Measurements from ENCODE around the gene PRKCH.

The PRKCH gene

DNA sequence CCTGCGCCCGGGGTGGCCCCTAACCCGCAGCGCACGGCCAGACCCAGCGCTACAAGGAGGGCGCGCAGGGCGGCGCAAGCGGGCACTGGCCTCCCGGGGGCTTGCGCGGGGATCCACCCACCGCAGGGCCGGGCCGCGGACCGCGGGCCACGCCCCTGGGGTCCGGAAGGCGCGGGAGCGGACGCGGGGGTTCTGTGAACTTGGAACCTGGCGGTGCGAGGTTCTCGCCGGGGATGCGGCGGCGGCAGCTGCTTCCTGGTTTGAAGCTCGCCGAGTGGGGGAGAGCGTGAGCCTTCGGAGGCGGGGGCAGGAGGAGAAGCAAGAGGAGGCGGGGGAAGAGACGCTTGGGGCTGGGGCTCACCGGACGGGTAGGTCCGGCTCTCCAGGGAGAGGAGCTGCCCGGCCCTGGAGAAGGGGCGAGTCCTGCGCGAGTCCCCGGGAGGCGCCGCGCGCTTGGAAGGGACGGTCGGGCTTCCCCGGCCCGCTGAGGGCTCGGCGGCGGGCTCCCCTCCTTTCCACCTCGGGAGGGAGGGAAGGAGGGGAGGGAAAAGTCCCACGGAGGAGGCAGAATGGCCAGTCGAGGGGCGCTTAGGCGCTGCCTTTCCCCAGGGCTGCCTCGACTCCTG lies at the start of gene PRKCH:
Gene PRKCH (plus strand): TSS at position 195 of the 626 bp plus-strand sequence. CDS start 523 bp downstream, outside the sequence.
- DNase-seq (ENCODE audit: low spot score) = peak; percentile 63

GRCh38 chr14:61277232-61277631 lies 44.1 kb upstream of the PRKCH start:
- no peak for DNase-seq (ENCODE audit: low spot score)

GRCh38 chr14:61277784-61278183 lies 43.6 kb upstream of the PRKCH start:
- no peak for DNase-seq (ENCODE audit: low spot score)

DNA sequence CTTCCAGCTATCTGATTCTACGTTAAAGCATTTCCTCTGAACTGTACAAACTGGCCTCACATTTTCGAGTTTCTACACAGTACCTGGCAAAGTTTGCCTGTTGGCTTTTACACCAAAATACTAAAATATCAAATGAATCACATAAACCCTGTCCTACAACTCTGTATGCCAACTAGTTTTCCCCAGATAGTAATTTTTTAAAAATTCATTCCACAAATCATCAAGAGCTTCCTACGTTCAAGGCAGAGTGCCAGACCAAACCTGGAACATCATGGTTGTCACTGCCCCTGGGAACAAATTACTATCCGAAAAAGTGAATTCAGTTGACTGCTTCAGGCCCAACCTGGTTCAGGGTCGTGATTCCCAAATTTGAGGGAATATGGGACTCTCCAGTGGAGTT lies 42.3 kb upstream of the PRKCH start:
- no peak for DNase-seq (ENCODE audit: low spot score)

DNA sequence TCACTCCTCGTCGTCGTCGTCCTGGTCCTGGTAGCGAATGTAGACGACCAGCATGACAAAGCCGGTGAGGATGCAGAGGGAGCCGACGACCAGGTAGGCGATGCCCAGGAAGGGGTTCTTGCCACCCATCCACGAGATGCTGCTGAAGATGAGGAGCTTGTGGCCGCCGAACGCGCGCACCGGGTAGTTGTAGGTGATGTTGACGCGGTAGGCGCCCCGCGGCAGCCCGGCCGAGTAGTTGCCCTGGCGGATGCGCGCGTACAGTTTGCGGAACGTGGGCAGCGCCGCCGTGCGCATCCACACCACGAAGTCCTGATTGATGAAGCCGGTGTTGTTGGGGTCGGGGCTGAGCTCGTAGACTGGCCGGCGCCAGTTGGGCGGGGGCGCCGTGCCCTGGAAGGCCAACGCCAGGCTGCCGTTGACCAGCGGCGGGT lies 41.3 kb upstream of the PRKCH start:
- DNase-seq (ENCODE audit: low spot score) = no peak

DNA sequence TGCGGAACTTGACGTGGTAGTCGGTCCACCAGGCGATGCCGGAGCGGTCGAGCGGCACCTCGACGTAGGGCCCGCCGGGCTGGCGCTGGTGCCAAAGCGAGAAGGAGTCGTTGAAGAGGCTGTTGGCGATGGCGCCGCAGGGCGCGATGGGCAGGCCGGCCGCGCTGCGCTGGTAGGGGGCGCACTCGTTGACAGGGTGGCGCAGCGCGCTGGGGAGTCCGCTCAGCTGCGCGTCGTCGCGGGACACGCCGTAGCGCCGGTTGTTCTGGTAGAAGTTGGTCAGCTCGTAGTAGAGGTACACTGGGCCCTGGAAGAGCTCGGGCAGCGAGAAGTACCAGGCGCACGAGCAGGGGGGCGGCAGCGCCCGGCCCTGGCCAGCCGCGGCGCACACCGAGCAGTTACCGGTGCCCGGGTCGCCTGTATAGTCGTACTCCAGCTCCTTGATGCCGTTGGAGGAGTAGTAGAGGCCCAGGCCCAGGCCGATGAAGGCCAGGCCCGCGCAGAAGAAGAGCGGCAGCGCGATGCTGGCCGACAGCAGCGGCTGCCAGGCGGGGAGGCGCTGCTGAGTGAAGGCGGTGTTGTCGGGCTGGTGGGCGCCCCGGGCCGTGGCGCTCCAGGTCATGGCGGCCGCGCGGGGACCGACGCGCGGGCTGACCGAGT lies 40.7 kb upstream of the PRKCH start:
- peak; percentile 58 for DNase-seq (ENCODE audit: low spot score)

GRCh38 chr14:61281186-61281947 lies 40.0 kb upstream of the PRKCH start, which contains the start of gene TMEM30B:
TMEM30B (minus strand) TSS chr14:61281338; CDS start chr14:61281147, 191 bp downstream.
- DNase-seq (ENCODE audit: low spot score) = peak; percentile 40

GRCh38 chr14:61281948-61282275 lies 39.5 kb upstream of the PRKCH start:
- DNase-seq (ENCODE audit: low spot score) = peak; percentile 41

GRCh38 chr14:61282746-61283145 lies 38.6 kb upstream of the PRKCH start:
- DNase-seq (ENCODE audit: low spot score) = no peak

DNA sequence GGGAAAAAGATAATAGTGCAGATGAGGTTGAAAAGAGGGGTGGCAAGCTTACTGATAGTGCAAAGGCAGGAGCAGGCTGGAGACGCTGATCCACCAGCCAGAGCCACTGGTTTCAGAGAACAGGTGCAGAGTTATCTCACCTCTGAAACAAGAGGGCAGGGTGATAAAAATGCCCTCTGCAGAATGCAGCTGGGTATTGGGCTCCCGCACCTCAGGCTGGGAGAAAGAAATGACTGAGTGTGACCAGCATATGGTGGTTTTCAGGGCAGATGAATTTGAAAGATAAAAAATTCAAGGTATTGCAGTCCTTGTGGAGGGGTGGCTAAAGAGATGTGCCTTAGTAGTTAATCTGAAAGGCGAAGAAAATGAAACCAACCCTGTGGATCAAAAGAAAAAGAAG lies 37.4 kb upstream of the PRKCH start:
- DNase-seq (ENCODE audit: low spot score) = no peak

DNA sequence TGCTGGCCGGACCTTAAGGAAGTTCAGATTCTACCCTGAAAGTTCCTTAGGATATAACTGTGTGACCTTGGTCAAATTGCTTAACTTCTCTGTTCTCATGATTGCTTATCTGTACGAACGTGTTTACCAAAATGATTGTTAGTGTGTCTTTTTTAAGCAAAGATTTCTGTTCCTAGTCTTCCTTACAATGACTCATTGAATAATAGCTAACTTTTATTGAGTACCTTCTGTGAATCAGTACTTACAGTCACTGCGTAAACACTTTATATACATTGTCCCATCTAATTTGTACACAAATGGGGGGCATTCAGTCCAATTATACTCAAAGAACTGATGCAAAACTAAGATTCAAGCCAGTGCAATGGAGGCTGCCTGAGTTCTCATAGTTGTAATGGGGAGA lies 36.0 kb upstream of the PRKCH start:
- no peak for DNase-seq (ENCODE audit: low spot score)

GRCh38 chr14:61287196-61287595 lies 34.2 kb upstream of the PRKCH start:
- DNase-seq (ENCODE audit: low spot score) = no peak

- DNase-seq (ENCODE audit: low spot score) = no peak
These were observed 33.2 kb upstream of the PRKCH start for GRCh38 chr14:61288228-61288627.

DNA sequence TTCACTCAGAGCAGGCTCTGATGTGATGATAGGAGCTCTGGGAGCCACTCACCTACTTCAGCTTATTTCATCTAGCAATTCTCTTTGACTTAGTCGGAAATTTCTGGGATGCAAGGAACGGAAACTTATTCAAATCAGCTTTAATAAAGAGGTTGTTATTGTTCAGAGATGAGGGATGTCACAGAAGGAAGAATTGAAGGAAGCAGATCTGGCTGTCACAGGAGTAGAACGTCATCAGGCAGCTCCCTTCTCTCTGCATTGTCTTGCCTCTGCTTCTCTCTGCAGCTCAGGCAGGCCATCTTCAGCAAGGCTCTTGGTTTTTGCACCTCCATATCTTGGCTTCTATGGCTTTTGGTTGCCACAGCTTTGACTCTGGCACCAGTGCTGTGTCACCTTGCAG lies 32.7 kb upstream of the PRKCH start:
- DNase-seq (ENCODE audit: low spot score) = no peak

DNA sequence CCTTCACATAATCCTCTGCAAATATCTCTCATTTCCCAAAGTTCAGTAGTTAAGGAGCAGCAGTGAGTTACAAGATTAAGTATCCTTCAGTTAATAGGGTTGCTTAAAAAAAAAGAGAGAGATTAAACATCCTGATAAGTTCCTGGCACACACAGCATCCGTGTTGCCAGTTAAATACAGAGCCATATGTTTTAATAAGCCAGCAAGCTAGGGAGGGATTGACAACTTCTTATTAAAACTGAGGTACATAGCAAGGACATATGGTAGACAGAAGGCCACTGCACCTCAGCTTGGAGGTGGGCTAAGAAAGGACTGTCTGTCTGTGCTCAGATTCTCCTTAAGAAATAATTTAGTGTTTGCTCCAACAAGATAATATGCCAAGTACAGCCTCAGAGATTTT lies 30.7 kb upstream of the PRKCH start:
- DNase-seq (ENCODE audit: low spot score) = no peak

DNA sequence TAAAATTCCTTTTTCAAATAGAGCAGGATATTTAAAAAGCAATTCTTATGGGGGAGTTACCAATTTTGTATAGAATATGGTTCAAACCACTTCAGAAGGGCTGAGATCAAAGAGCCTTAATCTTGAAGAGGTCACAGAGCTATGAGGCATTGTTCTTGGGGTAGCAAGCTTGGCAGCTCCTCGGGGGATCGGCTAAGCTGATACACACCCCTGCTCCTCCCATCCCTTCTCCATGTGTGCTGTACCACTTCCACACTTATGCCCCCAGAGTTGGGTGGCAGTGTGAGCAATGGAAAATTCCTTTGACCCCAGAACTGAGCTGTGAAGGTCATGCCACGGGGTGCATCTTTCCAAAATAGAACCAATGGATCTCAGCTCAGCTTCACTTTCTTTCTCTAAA lies 25.2 kb upstream of the PRKCH start:
- DNase-seq (ENCODE audit: low spot score) = no peak

DNA sequence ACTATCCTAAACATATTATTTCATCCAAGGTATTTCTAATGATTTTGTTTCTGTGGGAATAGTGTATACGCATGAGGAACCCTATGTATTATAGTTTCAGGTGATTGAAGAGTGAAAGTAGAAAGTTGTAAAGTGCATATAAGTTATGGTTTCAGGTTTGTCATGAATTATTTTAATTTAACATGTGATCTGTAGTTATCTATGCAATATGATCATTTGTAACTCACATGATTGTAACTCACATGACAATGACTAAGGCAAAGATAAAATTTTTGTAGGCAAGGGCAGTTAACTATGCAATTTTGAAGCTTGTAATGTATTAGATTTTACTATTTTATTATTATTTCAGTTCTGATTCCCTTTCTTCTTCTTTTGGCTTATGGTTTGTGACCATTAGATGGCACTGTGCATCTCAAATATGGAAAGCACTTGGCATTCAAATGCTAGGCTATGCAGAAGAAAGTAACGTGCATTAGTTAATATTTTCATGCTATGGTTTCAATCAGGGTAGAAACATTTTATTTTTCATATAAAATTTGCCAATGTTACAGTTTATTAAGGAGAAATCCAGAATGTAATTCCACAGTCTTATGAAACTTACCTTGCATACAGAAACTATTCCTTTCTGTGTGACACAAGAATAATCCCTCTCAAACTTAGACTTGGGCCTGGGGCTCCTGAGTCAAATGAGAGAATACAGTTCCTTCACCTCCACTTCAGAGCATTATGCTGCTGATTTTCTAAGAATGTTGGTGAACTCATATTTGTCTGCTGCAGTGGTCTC lies 24.5 kb upstream of the PRKCH start:
- DNase-seq (ENCODE audit: low spot score) = peak; percentile 66

- no peak for DNase-seq (ENCODE audit: low spot score)
These were observed 23.8 kb upstream of the PRKCH start for GRCh38 chr14:61297581-61297980.

DNA sequence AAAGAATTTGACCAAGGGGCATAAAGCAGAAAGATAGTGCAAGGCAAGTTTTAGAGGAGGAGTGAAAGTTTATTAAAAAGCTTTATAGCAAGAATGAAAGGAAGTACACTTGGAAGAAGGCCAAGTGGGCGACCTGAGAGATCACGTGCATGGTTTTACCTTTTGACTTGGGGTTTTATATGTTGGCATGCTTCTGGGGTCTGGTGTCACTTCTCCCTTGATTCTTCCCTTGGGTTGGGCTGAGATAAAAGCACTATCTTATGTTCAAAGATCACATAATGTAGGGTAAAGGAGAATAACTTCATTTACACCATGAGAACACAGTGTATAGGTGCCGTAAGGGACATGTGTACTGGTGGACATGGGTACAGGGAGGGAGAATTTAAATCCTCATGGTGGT lies 22.6 kb upstream of the PRKCH start:
- no peak for DNase-seq (ENCODE audit: low spot score)

GRCh38 chr14:61300209-61300608 lies 21.2 kb upstream of the PRKCH start:
- no peak for DNase-seq (ENCODE audit: low spot score)

DNA sequence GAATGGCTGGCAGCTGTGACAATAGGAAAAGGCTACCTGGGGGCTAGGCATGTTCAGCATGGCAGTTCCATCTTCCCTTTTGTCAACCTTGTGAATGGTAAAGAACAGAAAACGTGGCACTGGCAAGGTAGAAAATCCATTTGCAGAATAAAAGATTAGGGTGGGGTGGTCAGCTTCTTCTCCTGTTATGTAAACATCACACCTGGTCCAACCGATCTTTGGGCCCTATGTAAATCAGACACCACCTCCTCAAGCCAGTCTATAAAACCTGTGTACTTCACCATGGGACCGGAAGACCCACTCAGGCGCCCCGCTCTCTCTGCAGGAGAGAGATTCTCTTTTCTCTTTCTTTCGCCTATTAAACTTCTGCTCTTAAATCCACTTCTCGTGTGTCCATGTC lies 20.6 kb upstream of the PRKCH start:
- DNase-seq (ENCODE audit: low spot score) = no peak

DNA sequence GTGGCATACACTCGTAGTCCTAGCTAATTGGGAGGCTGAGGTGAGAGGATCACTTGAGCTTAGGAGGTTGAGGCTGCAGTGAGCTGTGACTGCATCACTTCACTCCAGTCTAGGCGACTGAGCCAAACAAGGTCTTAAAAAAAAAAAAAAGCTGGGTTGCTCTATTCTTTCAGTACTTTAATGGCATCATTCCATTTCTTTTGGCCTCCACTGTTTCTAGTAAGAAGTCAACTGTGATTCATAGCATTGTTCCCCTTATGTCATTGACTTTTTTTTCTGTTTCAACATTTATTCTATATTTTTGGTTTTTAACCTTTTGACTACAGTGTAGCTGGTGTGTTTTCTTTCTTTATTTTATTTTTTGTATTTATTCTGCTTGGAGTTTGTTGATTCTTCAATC lies 16.7 kb upstream of the PRKCH start:
- no peak for DNase-seq (ENCODE audit: low spot score)

- DNase-seq (ENCODE audit: low spot score) = no peak
These were observed 13.2 kb upstream of the PRKCH start for GRCh38 chr14:61308198-61308597.

Data from GM03348 (cell line).